Activated CD4-positive, alpha-beta T cell treated with anti-CD3 and anti-CD28 coated beads, Interleukin-2, amount 50 U/mL, for 1 hour (primary cell): Measurements from ENCODE around the gene ZNF318.
"Not testable (repeated sequence)": the region's sequence is repeated elsewhere in the genome, so short reads cannot be mapped to it uniquely, and the experiment has no call there.

ENCODE experiments used
- DNase-seq: peaks from one replicate; pipeline ENCODE4 v3.0.0-alpha.2; 2020

The ZNF318 gene

DNA sequence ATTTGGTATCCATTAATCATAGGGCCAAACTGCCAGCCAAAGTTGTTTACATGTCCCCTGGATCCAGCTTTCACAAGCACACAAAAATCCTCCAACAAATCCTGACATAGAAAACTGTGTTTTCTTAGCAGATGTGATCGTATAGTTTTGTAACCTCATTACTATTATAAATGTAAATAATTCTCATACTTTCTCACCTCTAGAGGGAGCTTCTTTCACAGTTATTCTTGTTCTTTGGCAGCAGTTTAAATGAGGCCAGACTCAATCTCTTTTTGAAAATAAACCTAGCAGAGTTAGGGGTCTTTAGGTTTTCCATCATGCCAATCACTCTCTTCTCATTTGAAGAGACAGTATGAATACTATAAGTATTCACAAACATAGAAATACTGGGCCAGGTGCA, 17.0 kb upstream of the ZNF318 start:
- no peak for DNase-seq

DNA sequence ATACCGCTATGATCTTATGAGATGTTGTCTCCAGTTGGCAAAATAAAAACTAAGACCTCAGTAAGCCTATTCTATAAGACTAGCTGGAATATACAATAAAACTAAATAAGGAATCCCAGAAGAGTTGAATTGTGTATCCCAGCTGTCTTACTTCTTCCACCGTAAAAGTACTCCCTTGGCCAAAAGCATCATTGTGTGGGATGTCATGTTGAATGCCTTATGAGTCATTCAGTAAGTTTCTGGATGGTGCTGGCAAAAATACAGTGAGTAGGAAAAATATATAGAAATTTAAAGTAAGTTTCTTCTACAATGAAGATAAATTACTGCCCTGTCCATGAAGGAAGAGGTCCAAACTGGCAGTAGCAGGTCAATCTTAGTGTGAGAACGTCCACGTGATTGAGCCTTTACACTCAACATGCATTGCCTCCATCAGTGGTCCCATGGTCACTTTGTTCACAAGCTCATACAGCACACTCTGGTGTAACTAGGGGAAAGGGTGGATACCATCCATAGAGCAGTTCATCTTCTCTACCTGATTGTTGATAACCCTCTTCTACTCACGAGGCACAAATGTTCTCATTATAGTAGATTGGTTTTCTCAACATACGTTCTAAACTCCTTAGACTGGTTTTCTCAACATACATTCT, 13.7 kb upstream of the ZNF318 start:
- DNase-seq, result no peak

DNA sequence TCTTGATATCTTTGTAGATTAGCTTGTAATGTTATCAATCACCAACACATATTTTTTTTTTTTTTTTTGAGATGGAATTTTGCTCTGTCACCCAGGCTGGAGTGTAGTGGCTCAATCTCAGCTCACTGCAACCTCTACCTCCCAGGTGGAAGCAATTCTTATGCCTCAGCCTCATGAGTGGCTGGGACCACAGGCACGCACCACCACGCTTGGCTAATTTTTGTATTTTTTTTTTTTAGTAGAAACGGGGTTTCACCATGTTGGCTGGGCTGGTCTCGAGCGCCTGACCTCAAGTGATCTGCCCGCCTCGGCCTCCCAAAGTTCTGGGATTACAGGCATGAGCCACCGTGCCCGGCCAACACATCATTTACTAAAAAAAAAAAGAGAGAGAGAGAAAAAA, 11.4 kb upstream of the ZNF318 start:
- not testable (repeated sequence) for DNase-seq

DNA sequence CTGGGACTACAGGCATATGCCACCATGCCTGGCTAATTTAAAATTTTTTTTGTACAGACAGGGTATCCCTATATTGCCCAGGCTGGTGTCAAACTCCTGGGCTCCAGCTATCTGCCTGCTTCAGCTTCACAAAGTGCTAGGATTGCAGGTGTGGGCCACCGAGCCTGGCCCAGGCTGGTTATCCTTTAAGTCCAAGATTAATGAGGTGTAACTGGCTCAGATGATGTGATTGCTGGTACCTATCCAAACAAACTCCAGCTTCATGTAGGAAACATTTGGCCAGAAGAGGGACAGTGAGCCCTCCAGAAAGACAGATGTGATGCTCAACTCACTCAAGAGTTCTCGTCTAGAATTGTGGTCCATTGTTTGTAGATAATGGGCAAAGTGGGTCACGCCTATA, 9.2 kb upstream of the ZNF318 start:
- no peak for DNase-seq

DNA sequence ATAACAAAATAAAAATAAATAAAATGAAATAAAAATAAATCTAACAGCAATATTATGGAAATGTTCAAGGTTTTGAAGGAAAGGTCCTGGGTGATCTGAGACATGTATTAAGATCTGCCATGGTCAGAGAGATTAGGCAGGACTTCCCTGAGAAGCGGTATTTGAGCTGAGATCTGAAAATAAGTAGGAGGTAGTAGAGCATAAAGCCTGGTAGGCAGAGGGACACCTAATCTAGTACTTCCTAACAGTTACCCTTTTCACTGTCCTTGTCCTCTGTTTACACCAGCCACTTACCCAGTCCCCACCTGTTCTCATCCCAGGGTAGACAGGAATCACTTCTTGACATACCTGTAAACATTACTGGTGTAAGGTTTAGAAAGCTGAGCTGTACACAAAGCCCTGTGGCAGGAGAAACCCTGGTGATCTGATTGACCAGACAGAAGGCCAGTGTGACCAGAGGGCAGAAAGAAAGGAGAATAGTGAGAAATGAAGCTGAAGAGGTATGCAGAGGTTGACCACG, 8.3 kb upstream of the ZNF318 start:
- no peak for DNase-seq

DNA sequence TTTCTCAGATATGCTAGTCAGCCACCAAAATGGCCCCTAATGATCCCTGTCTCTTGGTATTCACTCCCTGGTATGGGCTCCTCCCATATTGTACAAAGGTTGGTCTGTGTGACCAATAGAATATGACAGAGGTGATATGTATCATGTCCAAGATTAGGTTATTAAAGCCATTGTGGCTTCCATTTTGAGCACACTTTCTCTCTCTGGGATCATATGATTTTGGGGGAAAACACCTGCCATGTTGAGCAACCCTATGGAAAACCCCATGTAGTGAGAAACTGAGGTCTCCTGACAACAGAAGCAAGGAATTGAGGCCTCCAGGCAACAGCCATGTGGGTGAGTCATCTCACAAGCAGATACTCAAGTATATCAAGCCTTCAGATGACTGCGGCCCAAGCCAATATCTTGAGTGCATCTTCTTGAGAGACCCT, 7.1 kb upstream of the ZNF318 start:
- DNase-seq, result no peak

DNA sequence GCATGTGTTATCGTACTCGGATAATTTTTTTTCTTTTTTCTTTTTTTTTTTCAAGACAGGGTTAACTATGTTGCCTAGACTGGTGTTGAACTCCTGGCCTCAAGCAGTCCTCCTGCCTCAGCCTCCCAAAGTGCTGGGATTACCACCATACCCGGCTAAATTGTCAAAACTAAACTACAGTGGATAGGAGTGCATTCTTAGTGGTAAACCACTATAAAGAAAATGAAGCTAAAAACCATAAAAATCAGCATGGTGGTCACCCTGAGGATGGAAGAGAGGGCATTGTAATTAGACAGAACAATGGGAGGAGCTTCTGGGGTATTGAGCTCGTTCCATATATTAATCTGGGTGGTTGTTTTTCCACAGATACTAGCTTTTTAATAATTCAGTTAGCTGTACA, 6.2 kb upstream of the ZNF318 start:
- DNase-seq, result no peak

DNA sequence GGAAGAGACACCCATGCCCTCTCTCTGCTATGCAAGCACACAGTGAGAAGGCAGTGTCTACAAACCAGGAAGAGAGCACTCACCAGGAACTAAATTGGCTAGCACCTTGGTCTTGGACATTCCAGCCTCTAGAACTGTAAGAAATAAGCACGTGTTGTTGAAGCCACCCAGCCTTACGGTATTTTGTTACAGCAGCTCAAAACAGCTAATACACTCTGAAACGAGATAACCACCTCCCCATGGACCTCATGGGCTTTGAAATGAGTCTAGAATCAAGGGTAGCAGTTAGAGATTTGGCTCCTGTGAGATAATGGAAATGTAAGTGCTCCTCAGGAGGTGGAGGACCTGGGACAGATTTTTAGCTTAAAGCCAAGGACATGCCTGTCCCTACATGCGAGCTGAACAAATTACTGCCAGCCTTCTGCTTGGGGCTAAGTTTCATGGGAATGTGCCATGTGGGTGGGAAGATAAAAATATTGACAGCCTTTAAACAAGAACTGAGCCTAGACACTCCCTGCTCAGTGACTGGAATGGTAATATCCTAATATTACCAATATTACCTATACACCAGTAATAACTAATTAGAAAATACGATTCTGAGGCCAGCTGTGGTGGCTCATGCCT, 3.9 kb upstream of the ZNF318 start:
- DNase-seq, result no peak

DNA sequence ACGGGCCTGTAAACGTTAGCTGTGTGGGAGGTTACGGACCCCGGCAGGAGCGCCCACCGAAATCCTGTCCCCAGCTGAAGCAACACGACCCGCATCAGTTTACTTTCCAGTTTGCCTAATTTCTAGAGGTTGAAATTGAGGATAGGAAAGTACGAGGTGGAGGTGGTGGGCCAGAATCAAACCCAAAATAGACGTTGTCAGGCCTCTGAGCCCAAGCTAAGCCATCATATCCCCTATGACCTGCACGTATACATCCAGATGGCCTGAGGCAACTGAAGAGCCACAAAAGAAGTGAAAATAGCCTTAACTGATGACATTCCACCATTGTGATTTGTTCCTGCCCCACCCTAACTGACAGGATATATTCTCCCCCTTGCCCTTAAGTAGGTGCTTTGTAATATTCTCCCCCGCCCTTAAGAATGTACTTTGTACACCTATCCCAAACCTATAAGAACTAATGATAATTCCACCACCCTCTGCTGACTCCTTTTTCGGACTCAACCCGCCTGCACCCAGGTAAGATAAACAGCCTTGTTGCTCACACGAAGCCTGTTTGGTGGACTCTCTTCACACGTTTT, 645 bp upstream of the ZNF318 start:
- not testable (repeated sequence) for DNase-seq

DNA sequence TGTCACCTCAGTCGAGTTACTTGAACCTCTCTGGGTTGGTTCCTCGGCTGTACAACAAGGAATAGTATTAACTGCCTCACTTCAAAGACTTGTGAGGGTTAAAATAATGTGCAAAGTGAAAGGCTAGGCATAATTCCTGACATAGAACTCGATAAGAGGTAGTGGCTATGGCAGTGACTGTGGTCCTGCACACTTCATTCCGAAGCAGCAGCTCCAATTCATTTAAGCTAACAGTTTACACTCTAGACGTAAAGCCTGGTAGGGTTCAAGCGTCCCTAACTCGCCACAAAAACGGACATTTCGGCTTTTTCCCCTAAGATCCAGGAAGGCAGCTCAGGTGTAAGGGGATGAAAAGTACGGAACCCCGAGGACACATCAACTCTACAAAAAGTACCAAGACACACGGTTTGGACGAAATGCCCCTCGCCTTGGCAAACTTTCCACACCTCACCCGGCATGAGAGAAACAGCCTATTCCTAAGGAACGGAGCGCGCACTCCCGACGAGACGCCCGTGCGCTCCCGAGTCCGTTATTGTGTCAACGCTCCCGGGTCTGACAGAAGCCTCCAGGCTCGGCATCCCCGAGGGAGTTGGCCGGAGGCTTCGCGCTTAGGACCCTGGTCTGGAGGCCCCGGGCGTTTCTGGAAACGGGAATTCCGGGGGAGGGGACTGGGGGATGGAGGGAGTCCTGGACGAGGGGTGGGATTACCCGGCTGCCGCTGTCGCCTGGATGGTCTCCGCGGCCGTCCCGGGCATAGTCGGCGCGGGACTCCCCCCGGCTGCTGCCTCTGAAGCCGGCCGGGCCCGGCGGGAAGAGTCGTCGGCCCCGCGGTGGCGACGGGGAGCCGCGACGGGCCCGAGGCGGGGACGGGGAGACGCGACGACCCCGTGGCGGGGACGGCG, 937 bp downstream of the ZNF318 start:
- no peak for DNase-seq

DNA sequence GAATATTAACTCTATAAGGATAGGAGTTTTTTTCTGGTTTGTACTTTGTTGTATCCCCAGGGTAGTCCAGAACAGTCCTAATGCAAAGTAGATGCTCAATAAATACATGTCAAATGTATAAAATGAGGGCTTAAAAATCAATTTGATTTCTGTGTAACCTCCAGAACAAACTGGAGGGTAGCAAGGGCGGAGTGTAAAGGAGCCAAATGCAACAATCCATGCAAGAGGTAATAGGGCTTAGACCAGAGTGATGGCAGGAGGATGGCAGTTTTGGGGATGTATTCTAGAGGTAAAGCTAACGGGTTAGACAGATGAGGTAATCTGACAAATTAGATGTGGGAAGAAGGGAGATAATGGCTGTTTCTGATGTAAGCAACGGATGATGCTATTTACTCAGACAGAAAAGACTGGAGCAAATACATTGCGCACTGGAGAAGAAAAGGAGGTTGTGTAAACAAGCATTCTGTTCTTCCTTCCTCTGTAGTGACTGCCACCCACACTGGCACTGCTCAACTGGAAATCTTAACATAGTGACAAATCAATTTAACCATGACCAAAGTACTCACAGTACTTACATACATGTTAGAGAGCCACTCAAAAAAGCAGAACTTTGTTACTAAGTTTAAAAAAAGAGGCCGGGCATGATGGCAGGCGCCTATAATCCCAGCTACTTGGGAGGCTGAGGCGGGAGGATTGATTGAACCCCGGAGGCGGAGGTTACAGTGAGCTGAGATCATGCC, 2.0 kb downstream of the ZNF318 start:
- no peak for DNase-seq

DNA sequence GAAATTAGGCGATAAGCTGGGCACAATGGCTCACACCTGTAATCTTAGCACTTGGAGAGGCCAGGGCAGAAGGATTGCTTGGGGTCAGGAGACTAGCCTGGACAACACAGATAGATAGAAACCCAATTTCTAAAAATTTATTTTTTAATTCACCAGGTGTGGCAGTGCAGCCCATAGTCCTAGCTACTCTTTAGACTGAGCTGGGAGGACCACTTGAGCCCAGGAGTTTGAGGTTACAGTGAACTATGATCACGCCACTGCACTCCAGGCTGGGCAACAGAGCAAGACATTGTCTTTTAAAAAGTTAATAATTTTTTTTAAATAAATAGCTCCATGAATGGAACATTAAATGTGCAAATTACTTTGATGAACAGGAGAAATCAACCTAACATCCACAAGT, 8.2 kb downstream of the ZNF318 start:
- DNase-seq, result no peak

DNA sequence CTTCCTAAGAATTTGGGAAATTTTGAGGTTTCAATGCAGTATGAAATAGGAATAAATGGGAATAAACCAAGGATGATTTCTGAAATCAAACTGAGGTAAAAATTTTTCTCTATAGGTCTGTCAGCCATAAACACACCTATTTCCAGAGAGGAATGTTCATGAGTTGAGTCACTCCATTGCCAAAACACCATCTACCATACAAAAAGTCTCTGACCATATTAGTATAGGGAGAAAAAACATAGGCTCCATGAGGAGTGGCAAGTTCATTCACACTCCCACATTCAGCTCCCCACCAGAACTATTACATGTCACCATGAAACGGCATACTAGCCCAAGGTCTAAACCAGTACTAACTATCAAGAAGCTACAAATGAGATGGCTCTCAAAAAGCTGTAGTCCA, 9.6 kb downstream of the ZNF318 start:
- DNase-seq, result no peak

DNA sequence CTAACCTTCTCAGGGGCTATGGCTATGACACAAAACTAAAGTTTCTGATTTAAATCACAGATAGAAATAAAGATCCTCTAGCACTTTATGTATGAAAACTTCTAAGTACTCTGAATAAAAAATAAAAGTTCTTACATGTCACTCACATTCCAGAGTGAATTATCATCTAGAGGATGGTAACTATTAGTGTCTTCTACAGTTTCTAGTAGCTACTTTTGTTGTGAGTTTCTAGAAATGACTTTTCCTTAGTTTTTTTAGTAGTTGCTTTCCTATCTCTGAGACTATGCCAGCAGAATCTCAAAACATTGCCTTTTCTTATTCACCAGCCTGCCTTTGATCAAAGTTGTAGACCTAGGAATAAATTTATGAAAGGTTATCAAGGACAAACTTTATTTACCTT, 10.1 kb downstream of the ZNF318 start:
- no peak for DNase-seq

DNA sequence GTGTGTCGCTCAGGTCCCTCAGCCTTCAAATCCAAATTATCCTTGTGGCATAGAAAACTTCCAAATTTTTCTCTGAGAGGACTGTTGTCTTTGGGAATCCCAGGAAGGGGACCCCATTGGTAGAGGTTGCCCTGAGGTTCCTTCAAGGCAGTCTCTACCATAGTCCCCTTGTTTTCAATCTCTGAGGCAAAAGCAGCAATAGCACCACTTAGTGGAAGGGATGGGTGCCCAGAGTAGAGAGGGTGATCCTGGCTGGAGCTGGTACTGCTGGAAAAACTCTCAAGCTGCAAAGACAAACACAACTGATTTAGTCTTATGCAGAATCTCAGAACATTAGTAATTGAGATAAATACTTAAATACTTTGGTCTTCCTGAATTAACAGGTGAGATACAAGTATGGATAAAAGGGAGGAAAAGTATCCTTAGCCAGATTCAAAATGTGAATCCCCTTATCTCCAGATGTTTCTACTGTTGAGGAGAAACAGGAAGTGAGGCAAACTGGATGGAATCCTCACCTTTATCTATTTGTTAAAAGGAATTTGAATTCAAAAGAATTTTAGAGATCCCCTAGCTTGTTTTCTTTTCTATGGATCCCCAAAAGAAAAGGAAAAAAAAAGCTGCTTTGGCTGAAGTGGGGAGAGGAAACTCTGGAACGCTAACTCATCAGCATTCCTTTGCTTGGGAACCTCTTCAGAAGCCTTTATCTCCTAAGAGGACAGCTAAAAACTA, 13.4 kb downstream of the ZNF318 start:
- DNase-seq, result no peak

DNA sequence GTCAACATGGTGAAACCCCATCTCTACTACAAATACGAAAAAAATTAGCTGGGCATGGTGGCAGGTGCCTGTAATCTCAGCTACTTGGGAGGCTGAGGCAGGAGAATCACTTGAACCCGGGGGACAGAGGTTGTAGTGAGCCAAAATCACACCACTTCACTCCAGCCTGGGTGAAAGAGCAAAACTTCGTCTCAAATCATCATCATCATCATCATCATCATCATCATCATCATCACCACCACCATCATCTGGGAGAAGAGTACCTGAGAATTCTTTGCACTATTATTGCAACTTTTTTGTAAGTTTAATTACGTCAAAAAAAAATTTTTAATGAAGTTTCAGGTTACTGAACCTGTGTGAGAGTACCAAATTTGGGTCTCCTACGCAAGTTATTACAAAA, 17.5 kb downstream of the ZNF318 start:
- DNase-seq, result not testable (repeated sequence)

DNA sequence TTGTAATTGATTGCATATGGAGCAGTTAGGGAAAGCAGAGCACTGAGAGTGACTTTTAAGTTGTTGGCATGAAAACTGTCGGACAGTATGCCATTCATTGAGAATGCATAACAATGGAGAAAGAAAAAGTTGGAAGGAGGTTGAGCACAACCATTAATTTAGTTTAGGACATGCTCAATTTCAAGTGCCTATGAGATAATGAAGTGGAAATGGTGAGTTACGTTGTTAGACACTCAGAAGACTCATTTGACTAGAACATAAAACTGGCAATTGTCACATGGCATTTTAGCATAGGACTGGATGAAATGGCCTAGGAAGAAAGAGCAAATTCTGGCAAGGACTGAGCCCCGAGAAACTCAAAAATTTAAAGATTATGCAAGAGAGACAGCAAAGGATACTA, 22.0 kb downstream of the ZNF318 start:
- DNase-seq, result no peak

DNA sequence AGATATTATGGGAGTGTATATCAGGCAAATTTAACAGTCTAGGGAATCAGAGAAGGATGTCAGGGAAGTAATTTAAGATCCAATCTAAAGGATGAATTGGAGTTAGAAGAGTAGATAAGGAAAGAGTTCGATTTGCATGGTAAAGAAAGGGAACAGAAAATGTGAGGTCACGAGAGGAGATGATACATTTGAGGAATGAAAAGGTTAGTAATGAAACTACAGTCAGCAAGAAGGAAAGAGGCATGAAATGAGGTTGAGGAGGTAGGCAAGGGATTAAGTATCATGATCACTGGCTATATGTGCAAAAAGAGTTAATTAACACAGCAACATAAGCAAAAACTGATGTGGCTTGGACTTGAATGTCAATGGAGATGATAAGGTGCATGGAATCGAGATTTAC, 22.4 kb downstream of the ZNF318 start:
- no peak for DNase-seq

DNA sequence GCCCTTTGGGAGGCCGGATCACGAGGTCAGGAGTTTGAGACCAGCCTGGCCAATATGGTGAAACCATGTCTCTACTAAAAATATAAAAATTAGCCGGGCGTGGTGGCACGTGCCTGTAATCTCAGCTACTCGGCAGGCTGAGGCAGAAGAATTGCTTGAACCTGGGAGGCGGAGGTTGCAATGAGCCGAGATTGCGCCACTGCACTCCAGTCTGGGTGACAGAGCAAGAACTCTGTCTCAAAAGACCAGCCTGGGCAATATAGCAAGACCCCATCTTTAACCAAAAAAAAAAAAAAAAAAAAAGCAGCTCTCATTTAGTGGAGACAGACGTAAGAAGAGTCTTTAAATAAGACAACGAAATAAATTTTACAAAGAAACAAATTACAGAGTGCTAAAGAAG, 23.2 kb downstream of the ZNF318 start:
- DNase-seq, result not testable (repeated sequence)

DNA sequence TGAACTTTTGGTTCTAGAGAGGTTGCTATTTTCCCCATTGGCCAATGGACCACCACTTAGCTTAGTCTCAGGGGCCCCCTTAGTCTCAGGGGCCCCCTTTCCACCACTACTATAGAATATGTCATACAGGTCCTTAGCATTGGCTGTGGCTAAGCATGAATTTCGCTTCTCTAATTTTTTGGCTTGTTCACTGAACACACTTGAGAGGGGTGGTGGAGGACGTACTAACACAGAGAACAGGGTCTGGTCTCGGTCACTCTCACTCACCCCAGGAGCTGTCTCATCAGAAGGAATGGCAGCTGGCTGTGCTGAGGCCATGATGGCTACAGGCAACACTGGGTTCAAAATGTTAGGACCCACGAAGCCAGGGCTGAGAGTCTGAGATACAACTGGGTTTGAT, 30.3 kb downstream of the ZNF318 start:
- no peak for DNase-seq

DNA sequence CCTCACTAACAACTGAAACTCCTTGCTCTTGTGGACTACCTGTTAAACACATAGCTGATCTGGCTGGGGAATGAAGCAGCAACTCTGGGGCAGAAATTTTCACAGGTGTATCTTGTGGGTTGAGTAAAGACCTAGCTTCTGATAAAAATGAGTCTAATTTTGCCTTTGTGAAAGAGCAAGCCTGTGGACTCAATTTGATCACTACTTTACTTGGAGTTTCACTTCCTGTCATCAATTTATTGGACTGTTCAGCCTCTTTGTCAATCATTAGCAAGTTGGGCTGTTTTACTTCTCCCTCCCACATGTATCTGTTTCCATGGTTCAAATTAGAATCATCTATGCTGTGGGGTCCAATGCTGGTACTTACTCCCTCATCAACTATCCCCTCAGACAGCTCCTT, 31.2 kb downstream of the ZNF318 start:
- no peak for DNase-seq

DNA sequence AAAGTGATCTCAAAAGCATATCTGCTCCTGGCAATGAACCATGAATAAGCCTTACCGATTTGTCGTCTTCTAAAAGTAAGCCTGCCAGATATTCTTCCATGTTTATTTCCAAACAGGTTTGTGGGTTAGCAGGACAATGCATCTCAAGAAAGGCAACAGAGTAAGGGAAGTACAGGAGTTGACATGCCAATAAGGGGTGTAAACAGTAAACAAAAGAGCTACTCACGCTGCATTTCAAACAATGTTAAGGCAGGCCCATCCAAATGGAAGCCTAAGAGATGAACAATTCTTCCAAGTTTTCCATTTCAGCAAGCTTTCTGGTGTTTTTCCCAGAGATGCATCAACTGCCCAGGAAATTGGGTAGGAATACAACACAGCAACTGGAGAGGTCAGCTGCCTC, 33.1 kb downstream of the ZNF318 start:
- DNase-seq, result no peak
